ENCODE data around the gene ZNF552.

DNA sequence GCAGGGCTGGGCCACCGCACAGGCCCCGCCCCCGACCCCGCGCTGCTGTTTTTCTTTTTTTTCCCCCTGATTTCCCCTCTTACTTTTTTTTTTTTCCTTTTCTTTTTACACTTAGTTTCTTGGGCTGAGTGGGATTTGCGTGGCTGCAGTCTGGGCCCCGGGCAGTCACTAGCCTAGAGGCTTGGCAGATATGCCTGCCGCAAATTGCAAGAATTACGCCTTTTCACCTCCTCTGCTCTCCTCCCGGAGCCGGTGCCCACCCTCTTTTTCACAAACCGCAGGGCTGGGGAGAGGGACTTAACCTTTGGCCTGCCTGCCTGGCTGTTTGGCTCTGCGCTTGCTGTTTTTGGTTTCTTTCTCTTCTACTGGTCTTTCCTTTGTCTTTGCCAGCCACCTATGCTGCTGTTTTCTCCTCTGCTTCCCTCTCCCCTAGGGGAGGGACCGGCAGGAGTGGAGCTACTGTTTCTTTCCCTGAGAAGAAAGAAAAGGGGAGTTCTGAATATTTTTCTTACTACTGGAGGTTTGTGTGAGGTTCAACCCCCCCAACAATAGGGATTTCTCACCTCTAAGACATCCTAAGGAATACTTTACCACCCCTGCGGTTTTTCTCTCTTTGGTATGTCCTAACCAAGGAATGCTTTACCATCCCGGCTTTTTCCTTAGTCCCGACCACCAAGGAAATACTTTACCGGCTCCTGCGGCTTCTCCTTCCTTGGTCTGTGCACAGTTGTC is 11.0 kb downstream of the ZNF552 start:
- no peak for TF ChIP-seq POLR2A (IDR thresholded peaks at IDR 0.05)
- TF ChIP-seq, protein P1, sequence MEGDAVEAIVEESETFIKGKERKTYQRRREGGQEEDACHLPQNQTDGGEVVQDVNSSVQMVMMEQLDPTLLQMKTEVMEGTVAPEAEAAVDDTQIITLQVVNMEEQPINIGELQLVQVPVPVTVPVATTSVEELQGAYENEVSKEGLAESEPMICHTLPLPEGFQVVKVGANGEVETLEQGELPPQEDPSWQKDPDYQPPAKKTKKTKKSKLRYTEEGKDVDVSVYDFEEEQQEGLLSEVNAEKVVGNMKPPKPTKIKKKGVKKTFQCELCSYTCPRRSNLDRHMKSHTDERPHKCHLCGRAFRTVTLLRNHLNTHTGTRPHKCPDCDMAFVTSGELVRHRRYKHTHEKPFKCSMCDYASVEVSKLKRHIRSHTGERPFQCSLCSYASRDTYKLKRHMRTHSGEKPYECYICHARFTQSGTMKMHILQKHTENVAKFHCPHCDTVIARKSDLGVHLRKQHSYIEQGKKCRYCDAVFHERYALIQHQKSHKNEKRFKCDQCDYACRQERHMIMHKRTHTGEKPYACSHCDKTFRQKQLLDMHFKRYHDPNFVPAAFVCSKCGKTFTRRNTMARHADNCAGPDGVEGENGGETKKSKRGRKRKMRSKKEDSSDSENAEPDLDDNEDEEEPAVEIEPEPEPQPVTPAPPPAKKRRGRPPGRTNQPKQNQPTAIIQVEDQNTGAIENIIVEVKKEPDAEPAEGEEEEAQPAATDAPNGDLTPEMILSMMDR (IDR thresholded peaks at IDR 0.05 in 4 of 5, conservative IDR thresholded peaks at IDR 0.05 in 1 of 5), result no peak

Data from gastrocnemius medialis (tissue), 4 donors.